Keratinocyte (primary cell): ENCODE data around the gene SMG1. TPM values are rescaled to one million over a fixed set of nuclear protein-coding genes. Genes with fewer than 3 reads are reported as not detected.

Experiments used
- DNase-seq: peaks from one replicate; pipeline ENCODE4 v3.0.0-alpha.2; 2011; ENCODE audit warnings: low read depth, missing footprints, low spot score
- FAIRE-seq: peaks from 2 replicates; lab custom pipeline; 2011; peaks lifted over from hg19 to GRCh38; lab: Jason Lieb, UNC
- H2AFZ ChIP-seq: 2 replicates; pipeline ENCODE4 v1.6.0; 2012; ENCODE audit warnings: low read length, control low read depth, inconsistent platforms; ENCODE audit not compliant: control insufficient read depth
- H3K27ac ChIP-seq: 2 replicates; pipeline ENCODE4 v1.5.1; 2011; ENCODE audit warnings: low read length; ENCODE audit not compliant: control insufficient read depth, insufficient read depth
- H3K27me3 ChIP-seq: 3 replicates; pipeline ENCODE4 v1.6.0; 2011; ENCODE audit warnings: low read length; ENCODE audit not compliant: control insufficient read depth, insufficient read depth; ENCODE audit errors: extremely low read depth
- H3K36me3 ChIP-seq, 2 experiments: 2 replicates in 1 of 2; 3 replicates in 1 of 2; pipeline ENCODE4 v1.5.1; 2011; ENCODE audit warnings: low read length in 2 of 2, mild to moderate bottlenecking in 1 of 2; ENCODE audit not compliant: control insufficient read depth in 2 of 2, insufficient read depth in 2 of 2; ENCODE audit errors: extremely low read depth in 1 of 2
- H3K4me1 ChIP-seq: 3 replicates; pipeline ENCODE4 v1.5.1; 2011; ENCODE audit warnings: low read length; ENCODE audit not compliant: control insufficient read depth, insufficient read depth; ENCODE audit errors: extremely low read depth
- H3K4me2 ChIP-seq: 3 replicates; pipeline ENCODE4 v1.6.0; 2011; ENCODE audit warnings: low read depth, low read length; ENCODE audit not compliant: control insufficient read depth, insufficient read depth; ENCODE audit errors: extremely low read depth
- H3K4me3 ChIP-seq, 3 experiments: fragments of 200-600 bp in 1 of 3; sonication (generic) in 1 of 3; 2 replicates in 2 of 3; 3 replicates in 1 of 3; pipeline ENCODE4 v1.5.1; 2011 to 2016; ENCODE audit warnings: low read length in 3 of 3, mild to moderate bottlenecking in 3 of 3, control low read depth in 2 of 3, inconsistent platforms in 1 of 3, low read depth in 1 of 3, mixed read lengths in 1 of 3, mixed run types in 1 of 3, moderate library complexity in 1 of 3; ENCODE audit not compliant: control insufficient read depth in 2 of 3, insufficient read depth in 2 of 3; ENCODE audit errors: extremely low read depth in 1 of 3
- H3K79me2 ChIP-seq: 2 replicates; pipeline ENCODE4 v1.6.0; 2012; ENCODE audit warnings: low read length; ENCODE audit not compliant: control insufficient read depth, insufficient read depth
- H3K9ac ChIP-seq: 3 replicates; pipeline ENCODE4 v1.6.0; 2011; ENCODE audit warnings: low read length; ENCODE audit not compliant: control insufficient read depth, insufficient read depth; ENCODE audit errors: extremely low read depth
- H3K9me1 ChIP-seq: 3 replicates; pipeline ENCODE4 v1.6.0; 2011; ENCODE audit warnings: low read length; ENCODE audit not compliant: control insufficient read depth, insufficient read depth; ENCODE audit errors: extremely low read depth
- H3K9me3 ChIP-seq: 2 replicates; pipeline ENCODE4 v1.5.1; 2012; ENCODE audit warnings: low read depth, low read length; ENCODE audit not compliant: control insufficient read depth
- H4K20me1 ChIP-seq: 3 replicates; pipeline ENCODE4 v1.6.0; 2011; ENCODE audit warnings: low read length; ENCODE audit not compliant: control insufficient read depth, insufficient read depth; ENCODE audit errors: extremely low read depth
- EZH2 ChIP-seq: IDR thresholded peaks from one replicate; pipeline ENCODE4 v1.6.1; 2012; ENCODE audit warnings: inconsistent platforms, mild to moderate bottlenecking, low read length, moderate library complexity
- dilution Hi-C: fragments of 300-500 bp; cut with MboI; formaldehyde crosslinking; loops from one replicate; pipeline ENCODE4 v1.7.0; 2020; ENCODE audit warnings: low sequenced_read_pairs; ENCODE audit not compliant: extremely low pct_ligation_motif_present
- polyA plus RNA-seq, 5 experiments: library from polyadenylated mRNA; depleted of rRNA in 3 of 5; stranded (reverse) in 3 of 5; stranded (forward) in 1 of 5; unstranded in 1 of 5; fragments of >200 nt; gene quantifications; 1 replicate in 1 of 5; 2 replicates in 3 of 5; 3 replicates in 1 of 5; pipeline versions ENCODE4 v1.2.1 to v1.2.3, GENCODE V29; 2011 to 2012; ENCODE audit warnings: missing spikeins in 2 of 5, low read depth in 1 of 5, low replicate concordance in 1 of 5
- TF ChIP-seq, protein P1 (sequence below), 3 experiments: IDR thresholded peaks in 1 of 3; conservative IDR thresholded peaks in 1 of 3; optimal IDR thresholded peaks in 1 of 3; 2 replicates in 2 of 3; 3 replicates in 1 of 3; pipeline versions ENCODE3 to v1.5.1; 2011; ENCODE audit warnings: low read length in 3 of 3, mild to moderate bottlenecking in 3 of 3, moderate library complexity in 2 of 3, control low read depth in 1 of 3, inconsistent platforms in 1 of 3; ENCODE audit not compliant: insufficient read depth in 2 of 3; ENCODE audit errors: extremely low read depth in 1 of 3

The SMG1 gene
- polyA plus RNA-seq, 1 donor (not counting 4 experiments of a cell fraction or from before 2014, with no cell fraction given) = 34.2 TPM

DNA sequence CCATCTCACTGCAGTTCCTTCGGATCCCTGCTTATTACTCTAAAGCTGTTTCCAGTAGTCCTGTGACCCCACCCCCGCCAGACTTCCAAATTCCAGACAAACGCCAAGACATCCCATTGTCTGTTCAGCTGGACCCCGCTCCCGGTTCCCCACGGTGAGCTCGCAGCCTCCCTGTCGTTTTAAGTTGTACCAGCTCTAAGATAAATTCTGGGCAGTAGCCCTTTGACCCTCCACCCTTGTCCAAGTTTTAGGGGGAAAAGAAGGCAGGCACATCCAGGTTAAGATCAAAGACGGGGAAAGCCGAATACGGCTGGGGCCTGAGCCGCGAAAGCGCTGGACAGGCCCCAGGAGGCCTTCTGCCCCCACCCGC lies 125.4 kb downstream of the SMG1 start:
- Histone ChIP-seq H3K9ac (peak overlapping the region; percentile 95), H3K4me3 (peak overlapping the region; percentile 94 to 100 (median 96)), H3K4me2 (peak overlapping the region; percentile 94), H3K9me1 (no peaks in the 10 kb centered on the region), H3K36me3 (peaks cover 1 to 17% of the 10 kb centered on the region in 2 experiments), H2AFZ (peak overlapping the region; percentile 50), H3K27ac (peak overlapping the region; percentile 93), H4K20me1 (peaks cover 5% of the 10 kb centered on the region), H3K27me3 (no peaks in the 10 kb centered on the region), H3K79me2 (peaks cover 50% of the 10 kb centered on the region), H3K9me3 (no peaks in the 10 kb centered on the region), H3K4me1 (peaks cover 37% of the 10 kb centered on the region)
- TF ChIP-seq EZH2 = no peak
- TF ChIP-seq, protein P1, sequence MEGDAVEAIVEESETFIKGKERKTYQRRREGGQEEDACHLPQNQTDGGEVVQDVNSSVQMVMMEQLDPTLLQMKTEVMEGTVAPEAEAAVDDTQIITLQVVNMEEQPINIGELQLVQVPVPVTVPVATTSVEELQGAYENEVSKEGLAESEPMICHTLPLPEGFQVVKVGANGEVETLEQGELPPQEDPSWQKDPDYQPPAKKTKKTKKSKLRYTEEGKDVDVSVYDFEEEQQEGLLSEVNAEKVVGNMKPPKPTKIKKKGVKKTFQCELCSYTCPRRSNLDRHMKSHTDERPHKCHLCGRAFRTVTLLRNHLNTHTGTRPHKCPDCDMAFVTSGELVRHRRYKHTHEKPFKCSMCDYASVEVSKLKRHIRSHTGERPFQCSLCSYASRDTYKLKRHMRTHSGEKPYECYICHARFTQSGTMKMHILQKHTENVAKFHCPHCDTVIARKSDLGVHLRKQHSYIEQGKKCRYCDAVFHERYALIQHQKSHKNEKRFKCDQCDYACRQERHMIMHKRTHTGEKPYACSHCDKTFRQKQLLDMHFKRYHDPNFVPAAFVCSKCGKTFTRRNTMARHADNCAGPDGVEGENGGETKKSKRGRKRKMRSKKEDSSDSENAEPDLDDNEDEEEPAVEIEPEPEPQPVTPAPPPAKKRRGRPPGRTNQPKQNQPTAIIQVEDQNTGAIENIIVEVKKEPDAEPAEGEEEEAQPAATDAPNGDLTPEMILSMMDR (optimal IDR thresholded peaks at IDR 0.05 in 1 of 3, IDR thresholded peaks at IDR 0.05 in 1 of 3, conservative IDR thresholded peaks at IDR 0.05 in 1 of 3; ENCODE audit: extremely low read depth in 1 of 3, insufficient read depth in 2 of 3, low read length in 3 of 3) = no peak
- DNase-seq (no peak), FAIRE-seq (no peak)
- dilution Hi-C loops = no loop called here

DNA sequence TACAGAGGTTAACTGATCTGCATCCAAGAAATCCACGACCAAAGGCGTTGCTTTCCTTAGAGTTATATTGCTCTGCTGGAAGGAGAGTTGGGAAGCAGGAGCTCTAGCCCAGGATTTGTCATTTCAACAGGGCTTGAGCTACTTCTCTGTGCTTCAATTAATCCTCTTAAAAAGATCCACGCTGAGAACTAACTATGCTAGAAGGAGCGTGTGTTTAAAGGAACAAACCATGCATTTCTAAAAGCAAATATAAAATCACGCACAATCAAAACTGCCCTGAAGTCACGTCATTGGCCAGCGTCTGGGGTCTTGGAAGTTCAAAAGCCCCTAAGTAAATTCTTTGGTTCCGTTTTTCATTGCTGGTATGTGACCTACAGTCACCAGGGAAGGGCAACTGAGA lies 125.9 kb downstream of the SMG1 start:
- peaks cover 54% of the 10 kb centered on the region for H3K79me2 ChIP-seq
- peaks cover 37% of the 10 kb centered on the region for H3K4me1 ChIP-seq
- no peaks in the 10 kb centered on the region for H3K9me3 ChIP-seq
- FAIRE-seq (no peak), DNase-seq (no peak)
- H3K27ac ChIP-seq = peak overlapping the region; percentile 93
- dilution Hi-C loops = no loop called here
- peaks cover 5% of the 10 kb centered on the region for H4K20me1 ChIP-seq
- no peak for TF ChIP-seq EZH2
- TF ChIP-seq, protein P1 (optimal IDR thresholded peaks at IDR 0.05 in 1 of 3, IDR thresholded peaks at IDR 0.05 in 1 of 3, conservative IDR thresholded peaks at IDR 0.05 in 1 of 3; ENCODE audit: extremely low read depth in 1 of 3, insufficient read depth in 2 of 3, low read length in 3 of 3) = no peak
- H3K27me3 ChIP-seq = no peaks in the 10 kb centered on the region
- peak overlapping the region; percentile 94 to 100 (median 96) for H3K4me3 ChIP-seq
- peaks cover 4 to 21% of the 10 kb centered on the region in 2 experiments for H3K36me3 ChIP-seq
- peak overlapping the region; percentile 94 for H3K4me2 ChIP-seq
- H3K9ac ChIP-seq = peak overlapping the region; percentile 95
- H3K9me1 ChIP-seq = no peaks in the 10 kb centered on the region
- H2AFZ ChIP-seq = no peak overlapping the region
